ENCODE data around the gene KMT2D.

DNA sequence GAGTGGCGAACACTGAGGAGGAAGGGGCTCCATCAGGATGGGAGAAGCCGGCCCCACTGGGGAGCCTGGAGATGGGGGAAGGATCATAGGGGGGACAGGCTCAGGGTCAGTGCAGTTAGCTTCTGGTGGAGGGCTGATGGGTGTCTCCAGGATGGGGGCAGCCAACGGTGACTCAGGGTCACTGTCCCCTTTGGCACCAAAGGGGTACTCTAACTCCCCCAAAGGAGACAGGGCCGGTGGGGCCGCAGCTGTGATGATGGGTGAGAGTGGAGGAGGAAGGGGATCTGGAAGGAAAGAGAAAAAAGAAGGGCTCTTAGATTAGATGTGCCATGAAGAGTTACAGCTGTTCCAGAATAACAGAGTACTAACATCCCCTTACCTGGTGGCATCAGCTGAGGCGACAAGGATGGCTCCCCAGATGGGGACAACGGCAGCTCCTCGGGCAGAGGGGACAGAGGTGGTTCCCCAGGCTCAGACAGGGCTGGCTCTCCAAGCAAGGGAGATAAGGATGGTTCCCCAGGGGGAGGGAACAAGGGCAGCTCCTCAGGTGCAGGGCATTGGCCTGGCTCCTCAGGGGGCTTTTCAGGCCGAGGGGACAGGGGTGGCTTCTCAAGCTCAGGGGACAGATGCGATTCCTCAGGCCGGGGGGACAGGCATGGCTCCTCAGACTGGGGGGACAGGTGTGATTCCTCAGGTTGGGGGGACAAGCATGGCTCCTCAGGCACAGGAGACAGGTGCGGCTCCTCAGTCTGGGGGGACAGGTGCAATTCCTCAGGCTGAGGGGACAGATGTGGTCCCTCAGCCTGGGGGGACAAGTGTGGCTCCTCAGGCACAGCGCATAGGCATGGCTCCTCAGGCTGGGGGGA is 9.9 kb downstream of the KMT2D start:
- TF ChIP-seq POLR2AphosphoS5 (IDR thresholded peaks at IDR 0.05; ENCODE audit: low read depth, low read length) = no peak
- no peak for TF ChIP-seq POLR2A (IDR thresholded peaks at IDR 0.05; ENCODE audit: low read depth, low read length)

Data from GM12892 (cell line).